A549 (cell line): ENCODE measurements around the gene JAG2. TPM values are rescaled to one million over a fixed set of nuclear protein-coding genes. Genes with fewer than 3 reads are reported as not detected.

Experiments used
- ATAC-seq, 2 experiments: fragments of 200-7000 bp in 1 of 2; fragments of >200 bp in 1 of 2; cut with Nextera tagmentation in 1 of 2; cut with Tn5 transposase in 1 of 2; 3 replicates each; pipeline versions ENCODE4 v1.8.0 to v1.9.1; 2018 to 2020; ENCODE audit warnings: mild to moderate bottlenecking in 1 of 2, moderate library complexity in 1 of 2
- CTCF ChIA-PET: fragments of 300-600 bp; sonication (Branson Sonifier 250); formaldehyde crosslinking; extraction: SDS; loops from one replicate; lab custom pipeline; 2021; ENCODE audit warnings: antibody characterized with exemption, inconsistent platforms; lab: Yijun Ruan, JAX
- POLR2A ChIA-PET: fragments of 350-600 bp; formaldehyde crosslinking; extraction: SDS; loops from one replicate; lab custom pipeline; 2021; ENCODE audit warnings: antibody characterized with exemption, inconsistent platforms; lab: Yijun Ruan, JAX
- DNase-seq, 2 experiments: peaks; one replicate each; pipeline versions ENCODE4 v3.0.0 to v3.0.0-alpha.2; 2011 to 2016; ENCODE audit warnings: low read depth in 1 of 2, low spot score in 1 of 2
- FAIRE-seq: peaks from 2 replicates; lab custom pipeline; 2011; peaks lifted over from hg19 to GRCh38; lab: Jason Lieb, UNC
- H3K27ac ChIP-seq, 2 experiments: fragments of >200 bp; sonication (Bioruptor Twin); formaldehyde crosslinking; 3 replicates each; pipeline ENCODE4 v1.5.1; 2016 to 2017
- H3K4me1 ChIP-seq: fragments of >200 bp; sonication (Bioruptor Twin); formaldehyde crosslinking; 3 replicates; pipeline ENCODE4 v1.6.1; 2016
- H3K4me2 ChIP-seq: fragments of >200 bp; sonication (Bioruptor Twin); formaldehyde crosslinking; 3 replicates; pipeline ENCODE4 v1.6.1; 2016
- H3K4me3 ChIP-seq: fragments of >200 bp; sonication (Bioruptor Twin); formaldehyde crosslinking; 3 replicates; pipeline ENCODE4 v1.5.1; 2016
- H3K9me3 ChIP-seq: fragments of >200 bp; sonication (Bioruptor Twin); formaldehyde crosslinking; 3 replicates; pipeline ENCODE4 v1.6.1; 2016
- BHLHE40 ChIP-seq: IDR thresholded peaks from 2 replicates; pipeline ENCODE4 v1.6.1; 2012; ENCODE audit warnings: low read depth, low read length, inconsistent platforms
- CBX2 ChIP-seq: fragments of 200-600 bp; sonication (generic); IDR thresholded peaks from 2 replicates; pipeline ENCODE4 v1.6.1; 2016; ENCODE audit warnings: low read depth, mild to moderate bottlenecking, borderline replicate concordance
- ELK1 ChIP-seq: fragments of 150-350 bp; IDR thresholded peaks from 2 replicates; pipeline ENCODE4 v1.6.1; 2014; ENCODE audit warnings: low read depth, mild to moderate bottlenecking, low read length
- EP300 ChIP-seq, 2 experiments: fragments of >200 bp; sonication (Bioruptor Twin); formaldehyde crosslinking; IDR thresholded peaks; 2 replicates in 1 of 2; 3 replicates in 1 of 2; pipeline ENCODE4 v1.6.1; 2016 to 2017
- FOSL2 ChIP-seq, 2 experiments: fragments of 450-650 bp in 1 of 2; fragments of >200 bp in 1 of 2; sonication (Bioruptor Twin) in 1 of 2; formaldehyde crosslinking; IDR thresholded peaks; 2 replicates each; pipeline versions ENCODE4 v1.5.0 to v1.6.1; 2016 to 2020; ENCODE audit warnings: mild to moderate bottlenecking in 1 of 2, moderate library complexity in 1 of 2
- JUNB ChIP-seq: fragments of >200 bp; sonication (Bioruptor Twin); formaldehyde crosslinking; IDR thresholded peaks from 2 replicates; pipeline ENCODE4 v1.6.1; 2016
- KDM5A ChIP-seq: fragments of 200-600 bp; sonication (generic); IDR thresholded peaks from 2 replicates; pipeline ENCODE4 v1.6.1; 2016; ENCODE audit warnings: antibody characterized with exemption, mild to moderate bottlenecking
- MAFK ChIP-seq: fragments of 450-650 bp; IDR thresholded peaks from 2 replicates; pipeline ENCODE4 v1.6.1; 2014; ENCODE audit not compliant: partially characterized antibody
- MYC ChIP-seq: IDR thresholded peaks from 2 replicates; pipeline ENCODE4 v1.6.1; 2012; ENCODE audit warnings: mild to moderate bottlenecking, inconsistent platforms, low read length, improper control_type of control experiment, borderline replicate concordance
- PBX3 ChIP-seq: IDR thresholded peaks from 2 replicates; pipeline ENCODE4 v1.6.1; 2012
- PHF8 ChIP-seq: fragments of 200-600 bp; sonication (generic); IDR thresholded peaks from 2 replicates; pipeline ENCODE4 v1.6.1; 2016; ENCODE audit warnings: low read depth, mild to moderate bottlenecking, antibody characterized with exemption, moderate library complexity, borderline replicate concordance
- POLR2A ChIP-seq: IDR thresholded peaks from 2 replicates; pipeline ENCODE4 v1.6.1; 2012; ENCODE audit warnings: mild to moderate bottlenecking, low read length
- ZC3H11A ChIP-seq: fragments of 450-650 bp; IDR thresholded peaks from 2 replicates; pipeline ENCODE4 v1.6.1; 2014; ENCODE audit warnings: antibody characterized with exemption, mild to moderate bottlenecking
- ZFP36 ChIP-seq: fragments of 450-650 bp; IDR thresholded peaks from 2 replicates; pipeline ENCODE4 v1.6.1; 2014; ENCODE audit warnings: borderline replicate concordance; ENCODE audit not compliant: partially characterized antibody
- ZSCAN20 ChIP-seq: fragments of 250-450 bp; sonication (Bioruptor Pico); IDR thresholded peaks from 2 replicates; pipeline ENCODE4 v1.8.0; 2022; ENCODE audit warnings: mild to moderate bottlenecking, moderate library complexity
- WGBS: methylation state at CpG from one replicate; pipeline ENCODE4 v1.1.6; 2017; ENCODE audit errors: missing lambda C conversion rate; 5-methylcytosine and 5-hydroxymethylcytosine counted together
- polyA plus RNA-seq, 4 experiments: library from polyadenylated mRNA; depleted of rRNA in 3 of 4; stranded (reverse); fragments of >200 nt; fragmentation: RNase III in 1 of 4; extraction: RNeasy Plus Mini Kit Qiagen cat#74134 plus additional on column Dnase treatment in 1 of 4; gene quantifications; 2 replicates in 3 of 4; 3 replicates in 1 of 4; pipeline ENCODE4 v1.2.3, GENCODE V29; 2011 to 2017
- TF ChIP-seq, protein P1 (sequence below): fragments of >200 bp; sonication (Bioruptor Twin); formaldehyde crosslinking; IDR thresholded peaks from 3 replicates; pipeline ENCODE4 v1.5.1; 2016
- TF ChIP-seq, protein P2 (sequence below): fragments of >200 bp; sonication (Bioruptor Twin); formaldehyde crosslinking; IDR thresholded peaks from 3 replicates; pipeline ENCODE4 v1.6.1; 2016
- TF ChIP-seq, protein P3 (sequence below): fragments of 450-650 bp; IDR thresholded peaks from 2 replicates; pipeline ENCODE4 v1.6.1; 2014; ENCODE audit warnings: antibody characterized with exemption
- TF ChIP-seq, protein P4 (sequence below): IDR thresholded peaks from 2 replicates; pipeline ENCODE4 v1.6.1; 2012
- TF ChIP-seq, protein P5 (sequence below): fragments of 250-450 bp; sonication (Bioruptor Pico); IDR thresholded peaks from 2 replicates; pipeline ENCODE4 v1.5.0; 2021; ENCODE audit warnings: mild to moderate bottlenecking, moderate library complexity, borderline replicate concordance

Gene JAG2
- polyA plus RNA-seq, 2 of the 4 experiments (the other 2 are of a cell fraction), result 5.9 to 20.4 TPM

GRCh38 chr14:105107351-105107750, 61.2 kb downstream of the JAG2 start:
- no peak overlapping the region for H3K4me3 ChIP-seq
- ATAC-seq (no peak), DNase-seq (no peak)
- H3K9me3 ChIP-seq, result no peaks in the 10 kb centered on the region; the same call in 2 of the 3 replicates
- H3K4me2 ChIP-seq, result no peak overlapping the region
- H3K4me1 ChIP-seq, result peaks cover 3% of the 10 kb centered on the region; the same call in 2 of the 3 replicates
- no peak for TF ChIP-seq PHF8
- no peak for TF ChIP-seq EP300 (IDR thresholded peaks at IDR 0.05)
- TF ChIP-seq FOSL2 (IDR thresholded peaks at IDR 0.05), result no peak
- TF ChIP-seq FOSL2 (CRISPR knock-in tag; IDR thresholded peaks at IDR 0.05), result no peak
- TF ChIP-seq MYC, result no peak
- no peak for TF ChIP-seq PBX3
- TF ChIP-seq, protein P1, sequence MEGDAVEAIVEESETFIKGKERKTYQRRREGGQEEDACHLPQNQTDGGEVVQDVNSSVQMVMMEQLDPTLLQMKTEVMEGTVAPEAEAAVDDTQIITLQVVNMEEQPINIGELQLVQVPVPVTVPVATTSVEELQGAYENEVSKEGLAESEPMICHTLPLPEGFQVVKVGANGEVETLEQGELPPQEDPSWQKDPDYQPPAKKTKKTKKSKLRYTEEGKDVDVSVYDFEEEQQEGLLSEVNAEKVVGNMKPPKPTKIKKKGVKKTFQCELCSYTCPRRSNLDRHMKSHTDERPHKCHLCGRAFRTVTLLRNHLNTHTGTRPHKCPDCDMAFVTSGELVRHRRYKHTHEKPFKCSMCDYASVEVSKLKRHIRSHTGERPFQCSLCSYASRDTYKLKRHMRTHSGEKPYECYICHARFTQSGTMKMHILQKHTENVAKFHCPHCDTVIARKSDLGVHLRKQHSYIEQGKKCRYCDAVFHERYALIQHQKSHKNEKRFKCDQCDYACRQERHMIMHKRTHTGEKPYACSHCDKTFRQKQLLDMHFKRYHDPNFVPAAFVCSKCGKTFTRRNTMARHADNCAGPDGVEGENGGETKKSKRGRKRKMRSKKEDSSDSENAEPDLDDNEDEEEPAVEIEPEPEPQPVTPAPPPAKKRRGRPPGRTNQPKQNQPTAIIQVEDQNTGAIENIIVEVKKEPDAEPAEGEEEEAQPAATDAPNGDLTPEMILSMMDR, result no peak
- TF ChIP-seq ELK1, result no peak
- no peak for TF ChIP-seq ZSCAN20 (CRISPR knock-in tag)
- no peak for TF ChIP-seq POLR2A
- TF ChIP-seq MAFK, result no peak
- TF ChIP-seq ZFP36, result no peak
- TF ChIP-seq, protein P2, sequence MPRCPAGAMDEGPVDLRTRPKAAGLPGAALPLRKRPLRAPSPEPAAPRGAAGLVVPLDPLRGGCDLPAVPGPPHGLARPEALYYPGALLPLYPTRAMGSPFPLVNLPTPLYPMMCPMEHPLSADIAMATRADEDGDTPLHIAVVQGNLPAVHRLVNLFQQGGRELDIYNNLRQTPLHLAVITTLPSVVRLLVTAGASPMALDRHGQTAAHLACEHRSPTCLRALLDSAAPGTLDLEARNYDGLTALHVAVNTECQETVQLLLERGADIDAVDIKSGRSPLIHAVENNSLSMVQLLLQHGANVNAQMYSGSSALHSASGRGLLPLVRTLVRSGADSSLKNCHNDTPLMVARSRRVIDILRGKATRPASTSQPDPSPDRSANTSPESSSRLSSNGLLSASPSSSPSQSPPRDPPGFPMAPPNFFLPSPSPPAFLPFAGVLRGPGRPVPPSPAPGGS, result no peak
- TF ChIP-seq, protein P3, sequence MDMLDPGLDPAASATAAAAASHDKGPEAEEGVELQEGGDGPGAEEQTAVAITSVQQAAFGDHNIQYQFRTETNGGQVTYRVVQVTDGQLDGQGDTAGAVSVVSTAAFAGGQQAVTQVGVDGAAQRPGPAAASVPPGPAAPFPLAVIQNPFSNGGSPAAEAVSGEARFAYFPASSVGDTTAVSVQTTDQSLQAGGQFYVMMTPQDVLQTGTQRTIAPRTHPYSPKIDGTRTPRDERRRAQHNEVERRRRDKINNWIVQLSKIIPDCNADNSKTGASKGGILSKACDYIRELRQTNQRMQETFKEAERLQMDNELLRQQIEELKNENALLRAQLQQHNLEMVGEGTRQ, result no peak
- TF ChIP-seq ZC3H11A, result no peak
- no peak for TF ChIP-seq CBX2
- TF ChIP-seq, protein P4, sequence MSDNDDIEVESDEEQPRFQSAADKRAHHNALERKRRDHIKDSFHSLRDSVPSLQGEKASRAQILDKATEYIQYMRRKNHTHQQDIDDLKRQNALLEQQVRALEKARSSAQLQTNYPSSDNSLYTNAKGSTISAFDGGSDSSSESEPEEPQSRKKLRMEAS, result no peak
- no peak for TF ChIP-seq KDM5A
- no peak for TF ChIP-seq JUNB
- TF ChIP-seq BHLHE40, result no peak
- TF ChIP-seq, protein P5, sequence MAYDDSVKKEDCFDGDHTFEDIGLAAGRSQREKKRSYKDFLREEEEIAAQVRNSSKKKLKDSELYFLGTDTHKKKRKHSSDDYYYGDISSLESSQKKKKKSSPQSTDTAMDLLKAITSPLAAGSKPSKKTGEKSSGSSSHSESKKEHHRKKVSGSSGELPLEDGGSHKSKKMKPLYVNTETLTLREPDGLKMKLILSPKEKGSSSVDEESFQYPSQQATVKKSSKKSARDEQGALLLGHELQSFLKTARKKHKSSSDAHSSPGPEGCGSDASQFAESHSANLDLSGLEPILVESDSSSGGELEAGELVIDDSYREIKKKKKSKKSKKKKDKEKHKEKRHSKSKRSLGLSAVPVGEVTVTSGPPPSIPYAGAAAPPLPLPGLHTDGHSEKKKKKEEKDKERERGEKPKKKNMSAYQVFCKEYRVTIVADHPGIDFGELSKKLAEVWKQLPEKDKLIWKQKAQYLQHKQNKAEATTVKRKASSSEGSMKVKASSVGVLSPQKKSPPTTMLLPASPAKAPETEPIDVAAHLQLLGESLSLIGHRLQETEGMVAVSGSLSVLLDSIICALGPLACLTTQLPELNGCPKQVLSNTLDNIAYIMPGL (CRISPR knock-in tag), result no peak
- TF ChIP-seq, all 56 proteins: peak for 0
- 86% methylated on average over 7 of the region's 7 CpGs for WGBS
- ChIA-PET POLR2A (interaction anchor here (1.0 kb wide), 1 partner anchor 13 kb away, joined by 3 read pairs; no protein-coding TSS in a partner anchor), CTCF (interaction anchor here (0.9 to 1.8 kb wide), 6 partner anchors 11 to 382 kb away, joined by 3 to 8 read pairs (median 3); no protein-coding TSS in a partner anchor)
- H3K27ac ChIP-seq, result no peak overlapping the region
- no peak for FAIRE-seq
